Stimulated activated CD8-positive, alpha-beta memory T cell treated with anti-CD3 and anti-CD28 coated beads, Interleukin-7, amount 100 ng/mL, for 1 hour (primary cell): Measurements from ENCODE around the gene TNRC6B.
A peak's percentile ranks its signal among the peaks of the same experiment; 100 is the strongest.

ENCODE experiments used
- DNase-seq, 2 donors: peaks; one replicate each; pipeline ENCODE4 v3.0.0-alpha.2; 2020; ENCODE audit warnings: low read depth in 2 of 2

The TNRC6B gene

GRCh38 chr22:40323681-40324171 is 146.0 kb downstream of the TNRC6B start:
- DNase-seq: no peak

GRCh38 chr22:40324468-40325305 is 147.0 kb downstream of the TNRC6B start:
- DNase-seq: no peak

GRCh38 chr22:40325315-40325714 is 147.6 kb downstream of the TNRC6B start:
- DNase-seq: peak in 1 of 2 donors; percentile 15

GRCh38 chr22:40326905-40327735 is 149.4 kb downstream of the TNRC6B start:
- DNase-seq: no peak

- no peak for DNase-seq
These were observed 151.1 kb downstream of the TNRC6B start for GRCh38 chr22:40328546-40329456.

- DNase-seq: no peak
These were observed 151.7 kb downstream of the TNRC6B start for GRCh38 chr22:40329466-40329865.

- no peak for DNase-seq
These were observed 152.4 kb downstream of the TNRC6B start for GRCh38 chr22:40330086-40330485.

- DNase-seq: no peak
These were observed 152.9 kb downstream of the TNRC6B start for GRCh38 chr22:40330615-40331014.

GRCh38 chr22:40331706-40332105 is 154.0 kb downstream of the TNRC6B start:
- DNase-seq: no peak

- DNase-seq: no peak
These were observed 154.6 kb downstream of the TNRC6B start for GRCh38 chr22:40332319-40332781.

- no peak for DNase-seq
These were observed 156.3 kb downstream of the TNRC6B start for GRCh38 chr22:40334060-40334459.

GRCh38 chr22:40334899-40335298 is 157.2 kb downstream of the TNRC6B start:
- DNase-seq: no peak

- no peak for DNase-seq
These were observed 157.6 kb downstream of the TNRC6B start for GRCh38 chr22:40335358-40335757.

- no peak for DNase-seq
These were observed 162.3 kb downstream of the TNRC6B start for GRCh38 chr22:40340044-40340443.

- no peak for DNase-seq
These were observed 163.9 kb downstream of the TNRC6B start for GRCh38 chr22:40341604-40342003.

- DNase-seq: no peak
These were observed 164.8 kb downstream of the TNRC6B start for GRCh38 chr22:40342521-40342920.

- DNase-seq: no peak
These were observed 167.5 kb downstream of the TNRC6B start for GRCh38 chr22:40345271-40345670.

GRCh38 chr22:40345815-40346184 is 168.1 kb downstream of the TNRC6B start:
- peak in 1 of 2 donors; percentile 25 for DNase-seq

GRCh38 chr22:40346185-40347118 is 168.7 kb downstream of the TNRC6B start, which contains the start of gene ADSL:
Gene ADSL, plus strand, starts transcription at chr22:40346500. Its CDS starts 59 bp downstream, at chr22:40346559.
- peak; percentile 59 to 63 for DNase-seq

- DNase-seq: no peak
These were observed 169.6 kb downstream of the TNRC6B start for GRCh38 chr22:40347300-40347699.
